Left lung (tissue), 10 donors: ENCODE results near the gene CHAT. TPM values are rescaled to one million over a fixed set of nuclear protein-coding genes. Genes with fewer than 3 reads are reported as not detected.

Experiments used
- ATAC-seq: fragments of 200-7000 bp; cut with Tn5 transposase; one replicate; pipeline ENCODE4 v1.9.1; 2020; ENCODE audit warnings: moderate library complexity
- DNase-seq, 4 donors: peaks; one replicate each; pipeline ENCODE4 v3.0.0-alpha.2; 2013 to 2020
- H3K27ac ChIP-seq, 2 donors: fragments of 200-600 bp; sonication (generic) in 1 of 2; one replicate each; pipeline versions ENCODE4 v1.5.0 to v1.8.0; 2020 to 2021
- H3K27me3 ChIP-seq, 2 donors: fragments of 200-600 bp; sonication (generic) in 1 of 2; one replicate each; pipeline versions ENCODE4 v1.5.0 to v1.8.0; 2020 to 2021
- H3K36me3 ChIP-seq, 2 donors: fragments of 200-600 bp; sonication (generic) in 1 of 2; one replicate each; pipeline versions ENCODE4 v1.5.0 to v1.8.0; 2020 to 2021
- H3K4me1 ChIP-seq, 2 donors: fragments of 200-600 bp; one replicate each; pipeline ENCODE4 v1.8.0; 2021
- H3K4me3 ChIP-seq, 2 donors: fragments of 200-600 bp; sonication (generic) in 1 of 2; one replicate each; pipeline versions ENCODE4 v1.5.0 to v1.8.0; 2020 to 2021; ENCODE audit warnings: mild to moderate bottlenecking in 1 of 2
- H3K9me3 ChIP-seq, 2 donors: fragments of 200-600 bp; sonication (generic) in 1 of 2; one replicate each; pipeline versions ENCODE4 v1.5.0 to v1.8.0; 2020 to 2021
- intact Hi-C, 2 donors: fragments of 100-400 bp; cut with DNase I; formaldehyde crosslinking; loops; one replicate each; pipeline versions ENCODE4 v1.11.2 to v1.14.2; 2022
- polyA plus RNA-seq, 6 donors: library from polyadenylated mRNA; unstranded; fragments of 120-200 nt; gene quantifications; one replicate each; pipeline ENCODE4 v1.2.1, GENCODE V29; 2013; ENCODE audit not compliant: insufficient read length in 6 of 6
- total RNA-seq, 2 donors: library from RNA; stranded (reverse); fragmentation: NEBNext Ultra II Directional; extraction: Animal tissue kit (Norgen Biotek cat#: 25700); gene quantifications; one replicate each; pipeline ENCODE4 v1.2.1, GENCODE V29; 2021
- TF ChIP-seq, protein P1 (sequence below), 2 donors: fragments of 200-600 bp; sonication (generic) in 1 of 2; IDR thresholded peaks; one replicate each; pipeline versions ENCODE4 v1.5.0 to v1.8.0; 2021; ENCODE audit warnings: antibody characterized with exemption in 2 of 2
- donor health status: DM: no; HTN: yes; CAD: no.
- donor health status: DM: no; HTN: no; CAD: no.

CHAT gene
- total and polyA plus RNA-seq, 8 donors = not detected

GRCh38 chr10:49619613-49620012 is 5.8 kb downstream of the CHAT start:
- H3K4me3 ChIP-seq = no peak overlapping the region
- no peaks in the 10 kb centered on the region for H3K4me1 ChIP-seq
- no peaks in the 10 kb centered on the region for H3K9me3 ChIP-seq
- H3K36me3 ChIP-seq = no peaks in the 10 kb centered on the region
- intact Hi-C loops = no loop called here
- H3K27me3 ChIP-seq = peaks cover 3 to 79% of the 10 kb centered on the region in 2 donors
- no peak for DNase-seq
- no peak for ATAC-seq
- no peak overlapping the region for H3K27ac ChIP-seq
- TF ChIP-seq, protein P1, sequence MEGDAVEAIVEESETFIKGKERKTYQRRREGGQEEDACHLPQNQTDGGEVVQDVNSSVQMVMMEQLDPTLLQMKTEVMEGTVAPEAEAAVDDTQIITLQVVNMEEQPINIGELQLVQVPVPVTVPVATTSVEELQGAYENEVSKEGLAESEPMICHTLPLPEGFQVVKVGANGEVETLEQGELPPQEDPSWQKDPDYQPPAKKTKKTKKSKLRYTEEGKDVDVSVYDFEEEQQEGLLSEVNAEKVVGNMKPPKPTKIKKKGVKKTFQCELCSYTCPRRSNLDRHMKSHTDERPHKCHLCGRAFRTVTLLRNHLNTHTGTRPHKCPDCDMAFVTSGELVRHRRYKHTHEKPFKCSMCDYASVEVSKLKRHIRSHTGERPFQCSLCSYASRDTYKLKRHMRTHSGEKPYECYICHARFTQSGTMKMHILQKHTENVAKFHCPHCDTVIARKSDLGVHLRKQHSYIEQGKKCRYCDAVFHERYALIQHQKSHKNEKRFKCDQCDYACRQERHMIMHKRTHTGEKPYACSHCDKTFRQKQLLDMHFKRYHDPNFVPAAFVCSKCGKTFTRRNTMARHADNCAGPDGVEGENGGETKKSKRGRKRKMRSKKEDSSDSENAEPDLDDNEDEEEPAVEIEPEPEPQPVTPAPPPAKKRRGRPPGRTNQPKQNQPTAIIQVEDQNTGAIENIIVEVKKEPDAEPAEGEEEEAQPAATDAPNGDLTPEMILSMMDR (IDR thresholded peaks at IDR 0.05) = no peak

DNA sequence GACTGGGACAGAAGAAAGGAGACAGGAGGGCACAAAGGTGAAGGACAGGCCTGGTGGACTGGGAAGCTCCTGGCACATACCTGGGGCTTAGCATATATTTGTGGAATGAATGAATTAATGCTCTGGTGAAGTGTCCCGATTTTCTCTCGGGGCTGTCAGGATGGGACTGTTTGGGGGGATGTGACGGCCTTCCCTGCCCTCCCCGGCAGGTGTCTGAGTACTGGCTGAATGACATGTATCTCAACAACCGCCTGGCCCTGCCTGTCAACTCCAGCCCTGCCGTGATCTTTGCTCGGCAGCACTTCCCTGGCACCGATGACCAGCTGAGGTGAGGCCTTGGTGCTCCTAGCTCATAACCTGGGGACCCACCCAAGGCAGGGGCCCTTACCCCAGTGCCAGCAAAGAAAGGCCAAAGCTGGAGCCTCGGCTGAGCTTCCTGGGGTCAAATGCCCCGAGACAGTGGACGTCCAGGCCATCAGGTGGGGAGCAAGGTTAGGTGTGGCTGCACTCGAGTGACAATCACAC is 6.5 kb downstream of the CHAT start:
- no peaks in the 10 kb centered on the region for H3K9me3 ChIP-seq
- H3K4me1 ChIP-seq = no peaks in the 10 kb centered on the region
- peaks cover 0 to 76% of the 10 kb centered on the region in 2 donors for H3K27me3 ChIP-seq
- no peak overlapping the region for H3K27ac ChIP-seq
- ATAC-seq = no peak
- H3K4me3 ChIP-seq = no peak overlapping the region
- intact Hi-C loops = no loop called here
- TF ChIP-seq, protein P1 (IDR thresholded peaks at IDR 0.05) = no peak
- H3K36me3 ChIP-seq = no peaks in the 10 kb centered on the region
- peak in 1 of 4 donors; percentile 26 for DNase-seq

GRCh38 chr10:49620841-49621378 is 7.1 kb downstream of the CHAT start:
- Histone ChIP-seq H3K36me3 (no peaks in the 10 kb centered on the region), H3K27me3 (peaks cover 0 to 73% of the 10 kb centered on the region in 2 donors), H3K27ac (no peak overlapping the region), H3K4me3 (no peak overlapping the region), H3K9me3 (no peaks in the 10 kb centered on the region), H3K4me1 (no peaks in the 10 kb centered on the region)
- TF ChIP-seq, protein P1 (IDR thresholded peaks at IDR 0.05) = no peak
- intact Hi-C loops = no loop called here
- peak in 1 of 4 donors; percentile 25 for DNase-seq
- no peak for ATAC-seq

DNA sequence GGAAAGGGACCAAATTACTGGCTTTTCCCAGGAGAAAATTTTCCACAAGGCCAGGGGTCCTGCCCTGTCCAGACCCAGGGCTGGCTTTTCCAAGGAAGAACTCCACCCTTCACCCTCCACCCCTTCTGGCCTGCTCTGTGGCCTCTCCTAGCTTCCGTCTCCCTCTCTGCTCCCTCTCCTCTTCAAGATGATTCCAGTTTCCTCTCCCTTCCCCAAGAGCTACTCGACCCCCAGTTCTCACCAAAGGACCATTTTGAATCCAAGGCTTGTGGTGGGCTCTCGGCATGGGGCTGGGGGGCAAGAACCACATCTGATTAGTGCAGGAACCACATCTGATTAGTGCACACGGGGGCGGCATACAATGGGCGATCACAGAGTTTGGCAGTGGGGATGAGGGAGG is 7.7 kb downstream of the CHAT start:
- no peak overlapping the region for H3K27ac ChIP-seq
- DNase-seq = no peak
- no peaks in the 10 kb centered on the region for H3K4me1 ChIP-seq
- no peak for ATAC-seq
- peaks cover 0 to 67% of the 10 kb centered on the region in 2 donors for H3K27me3 ChIP-seq
- TF ChIP-seq, protein P1 (IDR thresholded peaks at IDR 0.05) = no peak
- H3K4me3 ChIP-seq = no peak overlapping the region
- H3K36me3 ChIP-seq = no peaks in the 10 kb centered on the region
- intact Hi-C loops = no loop called here
- H3K9me3 ChIP-seq = no peaks in the 10 kb centered on the region

DNA sequence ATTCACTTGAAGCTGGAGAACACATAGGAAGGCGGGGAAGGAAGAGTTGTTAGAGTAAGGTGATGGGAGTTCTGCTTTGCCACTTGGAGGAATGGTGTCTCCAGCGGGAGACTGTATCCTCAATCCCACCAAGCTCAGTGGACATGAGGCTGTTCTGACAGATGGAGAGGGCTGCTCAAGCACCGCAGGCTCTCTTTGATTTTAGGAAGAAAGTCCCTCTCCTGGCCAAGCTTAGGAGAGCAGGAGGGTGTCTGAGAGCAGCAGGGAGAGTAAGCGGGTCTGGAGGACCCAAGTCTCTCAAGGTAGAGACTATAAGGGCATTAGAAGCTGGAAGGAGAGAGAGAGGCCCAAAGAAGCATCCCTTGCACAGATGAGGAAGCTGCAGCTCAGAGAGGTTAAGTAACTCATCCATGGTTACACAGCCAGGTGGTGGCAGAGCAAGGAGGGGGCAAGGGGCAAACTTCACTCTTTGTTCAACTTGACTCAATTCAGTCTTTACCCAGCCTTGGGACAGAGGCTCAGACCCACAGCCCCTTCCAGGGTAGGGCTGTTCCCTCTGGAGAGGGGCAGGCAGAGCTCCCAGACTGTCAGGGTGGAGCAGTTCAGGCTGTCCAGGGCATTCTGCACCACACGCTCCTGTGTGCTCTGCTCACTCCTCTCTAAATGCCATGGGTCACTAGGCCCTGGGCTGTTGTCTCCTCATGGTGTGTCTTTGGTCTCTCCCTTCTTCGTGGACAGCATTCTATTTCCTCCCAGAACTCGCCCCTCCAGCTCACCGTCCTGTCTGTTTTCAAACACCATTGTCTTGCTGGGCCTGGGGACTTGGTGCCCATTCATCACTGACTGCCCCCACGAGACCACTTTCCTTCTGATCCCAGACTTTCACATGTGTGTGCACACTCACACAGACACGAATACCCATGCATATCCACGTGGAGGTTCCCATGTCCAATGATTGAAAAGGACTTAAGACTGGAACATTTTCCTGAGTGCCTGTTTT is 8.9 kb downstream of the CHAT start:
- Histone ChIP-seq H3K27me3 (peaks cover 0 to 55% of the 10 kb centered on the region in 2 donors), H3K4me1 (no peaks in the 10 kb centered on the region), H3K27ac (no peak overlapping the region), H3K4me3 (no peak overlapping the region), H3K9me3 (no peaks in the 10 kb centered on the region), H3K36me3 (no peaks in the 10 kb centered on the region)
- no peak for ATAC-seq
- DNase-seq = no peak
- intact Hi-C loops = no loop called here
- TF ChIP-seq, protein P1 (IDR thresholded peaks at IDR 0.05) = no peak
